H1 (cell line): ENCODE results near the gene PBLD. TPM values are rescaled to one million over a fixed set of nuclear protein-coding genes. Genes with fewer than 3 reads are reported as not detected.

Experiments
- CTCF ChIA-PET: fragments of 300-600 bp; sonication (Branson Sonifier 250); formaldehyde crosslinking; loops from one replicate; lab custom pipeline; 2021; ENCODE audit not compliant: partially characterized antibody; lab: Charles Lee
- POLR2A ChIA-PET: fragments of 300-600 bp; sonication (Branson Sonifier 250); formaldehyde crosslinking; loops from one replicate; lab custom pipeline; 2021; ENCODE audit warnings: inconsistent platforms; ENCODE audit not compliant: partially characterized antibody; lab: Charles Lee
- DNase-seq, 2 experiments: peaks; one replicate each; pipeline versions ENCODE4 v3.0.0 to v3.0.0-alpha.2; 2010 to 2022; ENCODE audit warnings: low spot score in 2 of 2, low read depth in 1 of 2, mixed read lengths in 1 of 2
- FAIRE-seq: peaks from 2 replicates; lab custom pipeline; 2011; peaks lifted over from hg19 to GRCh38; lab: Jason Lieb, UNC
- H2AFZ ChIP-seq: 2 replicates; pipeline ENCODE4 v1.8.1; 2012; ENCODE audit warnings: low read length, inconsistent platforms
- H2AK5ac ChIP-seq: 2 replicates; pipeline ENCODE4 v1.6.1; 2013; ENCODE audit warnings: low read depth, low read length
- H2BK120ac ChIP-seq: replicated peaks from 2 replicates; pipeline ENCODE3; 2013; ENCODE audit warnings: low read depth, low read length, inconsistent platforms
- H2BK12ac ChIP-seq: 2 replicates; pipeline ENCODE4 v1.6.1; 2013; ENCODE audit warnings: low read depth, low read length
- H2BK15ac ChIP-seq: 2 replicates; pipeline ENCODE4 v1.6.1; 2013; ENCODE audit warnings: low read length
- H2BK20ac ChIP-seq: 2 replicates; pipeline ENCODE4 v1.6.1; 2013; ENCODE audit warnings: low read length
- H2BK5ac ChIP-seq: 2 replicates; pipeline ENCODE4 v1.6.1; 2013; ENCODE audit warnings: low read depth, low read length
- H3K14ac ChIP-seq: 2 replicates; pipeline ENCODE4 v1.6.1; 2013; ENCODE audit warnings: inconsistent platforms; ENCODE audit not compliant: insufficient read length
- H3K18ac ChIP-seq: 2 replicates; pipeline ENCODE4 v1.6.1; 2013; ENCODE audit warnings: low read length; ENCODE audit errors: extremely low read depth
- H3K23ac ChIP-seq: 2 replicates; pipeline ENCODE4 v1.6.1; 2013; ENCODE audit warnings: inconsistent platforms; ENCODE audit not compliant: insufficient read length
- H3K23me2 ChIP-seq: 2 replicates; pipeline ENCODE4 v1.6.1; 2013; ENCODE audit warnings: low read depth, low read length
- H3K27ac ChIP-seq: 2 replicates; pipeline ENCODE4 v1.6.1; 2011; ENCODE audit warnings: low read depth, low read length, inconsistent platforms
- H3K27me3 ChIP-seq, 4 experiments: replicated peaks in 1 of 4; 1 replicate in 1 of 4; 2 replicates in 3 of 4; pipeline versions ENCODE4 v1.6.1 to v1.8.1; 2011 to 2013; ENCODE audit warnings: low read length in 3 of 4, mild to moderate bottlenecking in 3 of 4, inconsistent platforms in 2 of 4, mixed read lengths in 2 of 4, moderate library complexity in 1 of 4; ENCODE audit not compliant: control insufficient read depth in 3 of 4, insufficient read depth in 3 of 4; ENCODE audit errors: extremely low read depth in 1 of 4
- H3K36me3 ChIP-seq, 4 experiments: 2 replicates each; pipeline versions ENCODE4 v1.6.1 to v1.8.1; 2011 to 2013; ENCODE audit warnings: mild to moderate bottlenecking in 4 of 4, low read length in 3 of 4, moderate library complexity in 2 of 4, control low read depth in 1 of 4, inconsistent platforms in 1 of 4; ENCODE audit not compliant: insufficient read depth in 4 of 4, control insufficient read depth in 2 of 4
- H3K4ac ChIP-seq: replicated peaks from 2 replicates; pipeline ENCODE3; 2013; ENCODE audit warnings: low read length, low read depth, mixed read lengths, inconsistent platforms; ENCODE audit not compliant: insufficient read length
- H3K4me1 ChIP-seq, 4 experiments: replicated peaks in 1 of 4; 1 replicate in 1 of 4; 2 replicates in 3 of 4; pipeline versions ENCODE4 v1.6.1 to v1.8.1; 2011 to 2013; ENCODE audit warnings: low read length in 3 of 4, inconsistent platforms in 2 of 4, mixed read lengths in 1 of 4; ENCODE audit not compliant: insufficient read depth in 4 of 4, control insufficient read depth in 3 of 4
- H3K4me2 ChIP-seq, 2 experiments: 2 replicates each; pipeline versions ENCODE4 v1.6.1 to v1.8.1; 2011 to 2013; ENCODE audit warnings: low read depth in 2 of 2, low read length in 2 of 2, control low read depth in 1 of 2, inconsistent platforms in 1 of 2, mild to moderate bottlenecking in 1 of 2; ENCODE audit not compliant: insufficient read depth in 1 of 2
- H3K4me3 ChIP-seq, 4 experiments: fragments of 200-600, 300-600 bp in 1 of 4; sonication (generic), shearing (Covaris generic), sonication (Bioruptor Twin) in 1 of 4; 2 replicates each; pipeline versions ENCODE4 v1.5.1 to v1.8.1; 2011 to 2016; ENCODE audit warnings: low read length in 4 of 4, low read depth in 3 of 4, control low read depth in 2 of 4, inconsistent platforms in 2 of 4, mild to moderate bottlenecking in 2 of 4, mixed read lengths in 1 of 4, moderate library complexity in 1 of 4; ENCODE audit not compliant: insufficient read depth in 2 of 4; ENCODE audit errors: extremely low read depth in 1 of 4
- H3K56ac ChIP-seq: replicated peaks from 2 replicates; pipeline ENCODE3; 2013; ENCODE audit warnings: low read depth, mild to moderate bottlenecking, mixed read lengths, low read length, inconsistent platforms; ENCODE audit not compliant: insufficient read length
- H3K79me1 ChIP-seq: 2 replicates; pipeline ENCODE4 v1.6.1; 2013; ENCODE audit warnings: low read depth, low read length, control low read depth
- H3K79me2 ChIP-seq, 2 experiments: 2 replicates each; pipeline versions ENCODE4 v1.6.1 to v1.8.1; 2012 to 2013; ENCODE audit warnings: low read length in 2 of 2, mild to moderate bottlenecking in 2 of 2, inconsistent platforms in 1 of 2; ENCODE audit not compliant: insufficient read depth in 2 of 2, control insufficient read depth in 1 of 2
- H3K9ac ChIP-seq, 4 experiments: replicated peaks in 1 of 4; 1 replicate in 1 of 4; 2 replicates in 3 of 4; pipeline versions ENCODE4 v1.6.1 to v1.8.1; 2011 to 2013; ENCODE audit warnings: low read depth in 3 of 4, low read length in 3 of 4, control low read depth in 2 of 4, mild to moderate bottlenecking in 2 of 4, moderate library complexity in 2 of 4, inconsistent platforms in 1 of 4; ENCODE audit errors: extremely low read depth in 1 of 4
- H3K9me3 ChIP-seq, 2 experiments: 2 replicates each; pipeline versions ENCODE4 v1.6.1 to v1.8.1; 2012 to 2013; ENCODE audit warnings: mild to moderate bottlenecking in 2 of 2, moderate library complexity in 2 of 2, control low read depth in 1 of 2, inconsistent platforms in 1 of 2, low read depth in 1 of 2, low read length in 1 of 2, mixed read lengths in 1 of 2; ENCODE audit not compliant: insufficient read depth in 2 of 2
- H4K20me1 ChIP-seq, 2 experiments: replicated peaks in 1 of 2; 2 replicates each; pipeline versions ENCODE3 to v1.8.1; 2011 to 2013; ENCODE audit warnings: inconsistent platforms in 2 of 2, low read length in 2 of 2, mild to moderate bottlenecking in 1 of 2; ENCODE audit not compliant: insufficient read depth in 2 of 2, control insufficient read depth in 1 of 2
- H4K5ac ChIP-seq: 2 replicates; pipeline ENCODE4 v1.6.1; 2013; ENCODE audit warnings: low read length, low read depth, mixed read lengths, inconsistent platforms; ENCODE audit not compliant: insufficient read length
- H4K8ac ChIP-seq: 2 replicates; pipeline ENCODE4 v1.8.0; 2013; ENCODE audit warnings: mild to moderate bottlenecking, moderate library complexity, low read length, inconsistent platforms; ENCODE audit not compliant: insufficient read depth; ENCODE audit errors: extremely low read depth
- H4K91ac ChIP-seq: replicated peaks from 2 replicates; pipeline ENCODE3; 2013; ENCODE audit warnings: low read length, mixed read lengths, inconsistent platforms; ENCODE audit not compliant: insufficient read length
- HDAC2 ChIP-seq, 2 experiments: fragments of 300-600 bp in 1 of 2; sonication (generic) in 1 of 2; IDR thresholded peaks; 2 replicates each; pipeline ENCODE4 v1.6.1; 2011 to 2012; ENCODE audit warnings: low read depth in 2 of 2, low read length in 2 of 2, mild to moderate bottlenecking in 2 of 2, moderate library complexity in 2 of 2, borderline replicate concordance in 1 of 2, inconsistent platforms in 1 of 2
- WGBS, 2 experiments: shearing (Covaris generic) in 1 of 2; methylation state at CpG; one replicate each; pipeline versions ENCODE4 v1.1.6 to v1.1.7; 2013 to 2015; ENCODE audit warnings: low lambda C conversion rate in 2 of 2, mixed read lengths in 2 of 2, inconsistent platforms in 1 of 2, low coverage in 1 of 2, missing lambda C conversion rate in 1 of 2; ENCODE audit not compliant: insufficient replicate concordance in 2 of 2, insufficient coverage in 1 of 2, insufficient read length in 1 of 2; ENCODE audit errors: extremely low coverage in 1 of 2, missing lambda C conversion rate in 1 of 2; 5-methylcytosine and 5-hydroxymethylcytosine counted together
- polyA plus RNA-seq, 7 experiments: library from polyadenylated mRNA; depleted of rRNA in 3 of 7; stranded (reverse) in 5 of 7; unstranded in 2 of 7; fragments of >200 nt in 5 of 7; fragments of 200-250 nt in 2 of 7; gene quantifications; 1 replicate in 5 of 7; 2 replicates in 1 of 7; 4 replicates in 1 of 7; pipeline versions ENCODE4 v1.2.1 to v1.2.3, GENCODE V29; 2011 to 2013; ENCODE audit warnings: missing spikeins in 2 of 7, mixed read lengths in 2 of 7
- total RNA-seq: library from RNA; stranded (reverse); fragmentation: NEBNext Ultra II Directional; extraction: Animal tissue kit (Norgen Biotek cat#: 25700); gene quantifications from 2 replicates; pipeline ENCODE4 v1.2.1, GENCODE V29; 2021

The PBLD gene
- total and polyA plus RNA-seq, 2 of the 8 experiments (the other 6 are each of a cell fraction or from before 2014, with no cell fraction given): 0.56 to 2.0 TPM

GRCh38 chr10:68284062-68285001, 48.4 kb downstream of the PBLD start:
- no peak overlapping the region for H2BK15ac ChIP-seq
- H3K14ac ChIP-seq: no peak overlapping the region
- no peak overlapping the region for H4K91ac ChIP-seq
- peaks cover 0 to 3% of the 10 kb centered on the region in 2 experiments; a peak in 1 of 4 replicates for H3K9me3 ChIP-seq
- H4K5ac ChIP-seq: no peak overlapping the region
- no peak overlapping the region for H3K4ac ChIP-seq
- H3K4me2 ChIP-seq: no peak overlapping the region
- no peak overlapping the region for H3K56ac ChIP-seq
- no peaks in the 10 kb centered on the region for H3K79me2 ChIP-seq
- no peak overlapping the region for H4K8ac ChIP-seq
- no peaks in the 10 kb centered on the region for H3K79me1 ChIP-seq
- H4K20me1 ChIP-seq: no peaks in the 10 kb centered on the region
- ChIA-PET POLR2A (no interaction called here), CTCF (interaction anchor here (0.8 to 2.6 kb wide), 4 partner anchors 17 to 75 kb away, joined by 3 to 14 read pairs (median 4); no protein-coding TSS in a partner anchor)
- no peaks in the 10 kb centered on the region for H3K36me3 ChIP-seq
- no peak overlapping the region for H2BK20ac ChIP-seq
- 83% methylated on average over 9 of the region's 9 CpGs; no CpG with 5 or more reads in 1 of the 2 experiments for WGBS, 2 experiments
- TF ChIP-seq HDAC2 (IDR thresholded peaks at IDR 0.05; ENCODE audit: borderline replicate concordance in 1 of 2, low read depth in 2 of 2, low read length in 2 of 2): no peak
- no peaks in the 10 kb centered on the region for H3K4me1 ChIP-seq
- no peak overlapping the region for H2BK5ac ChIP-seq
- H3K23me2 ChIP-seq: no peaks in the 10 kb centered on the region
- DNase-seq (no peak), FAIRE-seq (no peak)
- H2BK12ac ChIP-seq: no peak overlapping the region
- no peak overlapping the region for H2AK5ac ChIP-seq
- no peak overlapping the region for H2AFZ ChIP-seq
- no peak overlapping the region for H3K23ac ChIP-seq
- no peak overlapping the region for H3K27ac ChIP-seq
- no peaks in the 10 kb centered on the region for H3K27me3 ChIP-seq
- no peak overlapping the region for H2BK120ac ChIP-seq
- no peak overlapping the region for H3K18ac ChIP-seq
- no peak overlapping the region for H3K4me3 ChIP-seq
- H3K9ac ChIP-seq: no peak overlapping the region
